LNCAP (cell line): Measurements from ENCODE around the gene PPHLN1.

Experiments
- TF ChIP-seq, protein P1 (sequence below): fragments of 450-650 bp; IDR thresholded peaks from 2 replicates; pipeline ENCODE4 v1.5.1; 2017; ENCODE audit warnings: mild to moderate bottlenecking

The PPHLN1 gene

DNA sequence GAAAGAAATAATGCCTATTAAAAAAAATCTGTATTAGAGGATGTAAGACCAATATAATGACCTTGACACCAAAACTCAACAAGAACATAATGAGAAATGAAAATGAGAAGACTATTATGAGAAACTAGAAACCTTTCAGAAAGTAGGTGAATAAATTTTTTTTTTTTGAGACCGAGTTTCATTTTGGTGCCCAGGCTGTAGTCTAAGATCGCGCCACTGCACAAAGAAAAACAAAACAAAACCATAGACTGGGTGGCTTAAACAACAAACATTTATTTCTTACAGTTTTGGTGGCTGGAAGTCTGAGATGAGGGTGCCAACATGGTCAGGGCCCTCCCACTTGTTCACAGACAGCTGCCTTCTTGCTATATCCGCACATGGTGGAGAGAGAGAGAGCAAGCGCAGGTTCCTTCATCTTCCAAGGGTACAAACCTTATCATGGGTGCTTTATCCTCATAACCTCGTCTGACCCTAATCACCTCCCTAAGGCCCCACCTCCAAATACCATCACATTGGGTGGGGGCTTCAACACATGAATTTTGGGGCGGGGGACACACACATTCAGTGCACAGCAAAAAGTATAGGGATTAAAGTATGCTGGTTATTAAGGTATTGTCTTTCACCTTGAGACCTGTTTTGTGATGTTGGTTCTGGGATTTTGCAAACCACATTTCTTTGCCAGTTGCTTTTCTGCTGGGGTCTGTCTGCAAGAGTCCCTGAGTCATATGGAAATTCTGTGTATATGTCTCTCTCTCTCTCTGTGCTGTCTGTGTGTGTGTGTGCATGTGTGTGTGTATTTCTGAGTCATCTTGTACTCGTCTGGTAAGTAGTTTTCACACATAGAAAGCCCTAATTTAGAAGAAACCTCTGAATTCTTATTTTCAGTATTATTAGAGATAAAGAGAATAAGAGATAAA, 26.3 kb upstream of the PPHLN1 start:
- TF ChIP-seq, protein P1, sequence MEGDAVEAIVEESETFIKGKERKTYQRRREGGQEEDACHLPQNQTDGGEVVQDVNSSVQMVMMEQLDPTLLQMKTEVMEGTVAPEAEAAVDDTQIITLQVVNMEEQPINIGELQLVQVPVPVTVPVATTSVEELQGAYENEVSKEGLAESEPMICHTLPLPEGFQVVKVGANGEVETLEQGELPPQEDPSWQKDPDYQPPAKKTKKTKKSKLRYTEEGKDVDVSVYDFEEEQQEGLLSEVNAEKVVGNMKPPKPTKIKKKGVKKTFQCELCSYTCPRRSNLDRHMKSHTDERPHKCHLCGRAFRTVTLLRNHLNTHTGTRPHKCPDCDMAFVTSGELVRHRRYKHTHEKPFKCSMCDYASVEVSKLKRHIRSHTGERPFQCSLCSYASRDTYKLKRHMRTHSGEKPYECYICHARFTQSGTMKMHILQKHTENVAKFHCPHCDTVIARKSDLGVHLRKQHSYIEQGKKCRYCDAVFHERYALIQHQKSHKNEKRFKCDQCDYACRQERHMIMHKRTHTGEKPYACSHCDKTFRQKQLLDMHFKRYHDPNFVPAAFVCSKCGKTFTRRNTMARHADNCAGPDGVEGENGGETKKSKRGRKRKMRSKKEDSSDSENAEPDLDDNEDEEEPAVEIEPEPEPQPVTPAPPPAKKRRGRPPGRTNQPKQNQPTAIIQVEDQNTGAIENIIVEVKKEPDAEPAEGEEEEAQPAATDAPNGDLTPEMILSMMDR: no peak

DNA sequence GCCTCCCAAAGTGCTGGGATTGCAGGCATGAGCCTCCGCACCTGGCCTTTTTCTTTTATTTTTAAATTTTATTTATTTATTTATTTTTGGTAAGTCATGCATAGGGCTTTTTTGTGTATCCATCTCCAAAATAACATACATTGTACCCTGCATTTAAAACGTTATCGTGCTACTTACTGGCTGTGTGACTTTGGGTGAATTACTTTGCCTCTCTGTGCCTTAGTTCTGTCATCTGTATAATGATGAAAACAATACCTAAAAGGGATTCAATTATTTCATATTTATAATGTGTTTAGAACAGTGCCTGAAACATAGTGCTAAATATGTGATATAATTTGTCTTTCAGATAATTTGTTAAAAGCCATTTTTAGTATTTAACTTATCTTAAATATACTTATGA, 19.7 kb upstream of the PPHLN1 start:
- TF ChIP-seq, protein P1: no peak

DNA sequence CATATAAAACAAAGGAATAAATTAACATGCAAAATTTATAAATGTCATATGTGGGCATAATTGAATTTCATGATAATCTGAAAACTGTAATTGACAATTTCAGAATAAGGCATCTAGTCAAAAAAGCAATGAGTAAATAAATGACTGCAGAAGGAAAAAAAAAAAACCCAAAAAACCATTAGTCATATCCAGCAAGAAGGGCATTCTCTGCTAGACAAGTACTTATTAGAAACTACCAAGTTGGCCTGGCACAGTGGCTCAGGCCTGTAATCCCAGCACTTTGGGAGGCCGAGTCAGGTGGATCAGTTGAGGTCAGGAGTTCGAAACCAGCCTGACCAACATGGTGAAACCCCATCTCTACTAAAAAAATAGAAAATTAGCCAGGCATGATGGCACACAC, 17.6 kb upstream of the PPHLN1 start:
- TF ChIP-seq, protein P1: no peak

DNA sequence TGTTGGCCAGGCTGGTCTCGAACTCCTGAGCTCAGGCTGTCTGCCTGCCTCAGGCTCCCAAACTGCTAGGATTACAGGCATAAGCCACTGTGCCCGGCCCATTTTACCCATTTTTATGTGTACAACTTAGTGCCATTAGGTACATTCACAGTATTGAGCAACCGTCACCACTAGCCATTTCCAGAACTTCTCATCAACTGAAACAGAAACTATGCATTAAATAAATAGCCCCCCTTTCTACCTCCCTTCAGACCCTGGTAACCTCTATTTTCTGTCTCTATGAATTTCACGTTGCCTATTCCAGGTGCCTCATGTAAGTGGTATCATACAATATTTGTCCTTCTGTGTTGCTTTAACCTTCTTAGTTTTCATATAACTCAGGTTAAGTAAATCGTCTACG, 16.0 kb upstream of the PPHLN1 start:
- TF ChIP-seq, protein P1: no peak

DNA sequence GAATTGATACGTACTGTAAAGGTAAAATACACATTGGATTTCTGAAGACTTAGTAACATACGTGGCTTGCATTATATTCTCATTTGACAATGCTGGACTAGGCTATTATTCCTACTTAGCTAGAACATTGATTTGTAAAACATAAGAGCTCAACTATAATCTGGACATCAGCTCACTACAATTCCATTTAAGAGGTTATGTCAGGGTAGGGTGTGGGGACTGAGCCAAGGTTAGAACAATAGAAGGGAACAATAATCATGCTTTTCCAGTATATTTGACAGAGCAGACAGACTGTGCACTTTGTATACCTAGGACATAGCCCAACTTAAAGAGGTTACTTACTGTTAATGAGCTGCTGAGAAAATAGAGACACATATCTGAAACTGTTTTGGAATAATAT, 10.9 kb upstream of the PPHLN1 start:
- TF ChIP-seq, protein P1: no peak

DNA sequence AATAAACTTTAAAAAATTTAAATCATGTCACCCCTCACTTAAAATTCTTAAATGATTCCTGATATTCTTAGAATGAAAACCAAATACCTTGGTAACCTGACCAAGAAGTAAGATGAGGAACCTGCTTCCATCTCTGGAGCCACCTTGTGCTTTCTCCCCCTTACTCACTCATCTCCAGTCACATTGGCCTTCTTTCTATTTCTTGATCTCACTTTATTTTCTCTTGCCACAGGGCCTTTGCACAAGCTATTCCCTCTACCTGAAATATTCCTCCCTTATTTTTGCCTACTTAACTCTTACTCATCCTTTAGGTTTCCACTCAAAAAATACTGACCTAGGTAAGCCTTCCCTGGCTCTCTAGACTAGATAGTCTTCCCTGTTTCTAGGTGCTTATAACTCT, 5.2 kb upstream of the PPHLN1 start:
- TF ChIP-seq, protein P1: no peak

DNA sequence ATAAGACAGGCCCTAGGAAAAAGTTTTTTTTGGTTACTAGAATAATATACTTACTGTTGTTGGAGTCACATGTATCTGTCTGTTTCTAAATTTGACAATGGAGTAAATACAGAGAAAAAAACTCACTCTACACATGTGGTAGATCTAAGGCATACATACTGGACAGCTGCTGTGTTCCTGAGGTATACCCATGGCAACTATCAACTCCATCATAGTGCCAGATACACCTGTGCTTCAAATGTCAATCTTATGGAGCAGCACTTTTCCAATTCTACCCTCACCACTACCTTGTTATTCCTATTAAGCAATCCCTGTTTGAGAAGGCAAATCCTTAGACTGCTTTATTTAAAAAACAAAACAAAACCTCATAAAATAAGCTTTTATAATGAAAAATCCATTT, 3.4 kb upstream of the PPHLN1 start:
- TF ChIP-seq, protein P1: no peak

DNA sequence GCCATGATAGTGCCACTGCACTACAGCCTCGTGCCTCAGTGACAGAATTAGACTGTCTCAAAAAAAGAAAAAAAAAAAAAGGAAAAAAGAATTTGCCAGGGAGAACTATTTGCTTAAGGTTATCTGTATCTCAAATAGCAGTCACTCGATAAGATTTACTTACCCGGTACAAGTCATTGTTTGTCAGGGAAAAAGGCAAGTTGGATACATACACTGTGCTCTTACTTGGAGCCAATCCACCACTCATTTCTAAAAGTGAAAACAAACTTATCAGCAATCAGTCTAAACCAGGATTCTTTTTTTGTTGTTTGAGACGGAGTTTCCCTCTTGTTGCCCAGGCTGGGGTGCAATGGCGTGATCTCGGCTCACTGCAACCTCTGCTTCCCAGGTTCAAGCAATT, 2.1 kb upstream of the PPHLN1 start:
- TF ChIP-seq, protein P1: no peak
